Right lobe of liver (tissue), 4 donors: ENCODE results near the gene PPM1H.

Experiments
- POLR2A ChIP-seq: fragments of 450-650 bp; IDR thresholded peaks from one replicate; pipeline ENCODE4 v1.6.1; 2017; ENCODE audit warnings: antibody characterized with exemption, mild to moderate bottlenecking
- TF ChIP-seq, protein P1 (sequence below), 4 donors: fragments of 200-600 bp in 3 of 4; fragments of 450-650 bp in 1 of 4; IDR thresholded peaks; one replicate each; pipeline versions ENCODE4 v1.5.1 to v1.8.0; 2016 to 2022; ENCODE audit warnings: antibody characterized with exemption in 4 of 4, mild to moderate bottlenecking in 2 of 4
- donor health status: DM: no; HTN: no; CAD: no.
- donor health status: DM: no; HTN: no; CAD: no.
- donor health status: DM: no; HTN: yes; CAD: no.

DNA sequence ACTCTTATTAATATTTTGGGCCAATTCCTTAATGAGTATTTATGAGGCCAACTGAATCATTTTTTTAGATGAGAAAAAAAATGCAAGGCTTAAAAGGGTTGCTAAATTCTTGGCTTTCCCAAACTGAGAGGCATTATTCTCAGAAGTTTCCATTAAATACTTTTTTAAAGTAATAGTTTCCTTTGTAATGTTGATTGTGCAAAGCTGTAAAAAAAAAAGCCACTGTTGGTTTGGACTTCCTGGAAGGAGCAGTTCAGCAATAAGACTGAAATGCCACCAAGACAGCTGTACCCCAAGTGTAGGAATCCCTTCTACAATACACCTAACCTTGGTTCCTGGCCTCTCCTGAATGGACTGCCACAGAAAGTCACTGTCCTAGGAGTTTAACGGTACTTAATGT, 237.1 kb downstream of the PPM1H start:
- TF ChIP-seq POLR2A: no peak
- TF ChIP-seq, protein P1, sequence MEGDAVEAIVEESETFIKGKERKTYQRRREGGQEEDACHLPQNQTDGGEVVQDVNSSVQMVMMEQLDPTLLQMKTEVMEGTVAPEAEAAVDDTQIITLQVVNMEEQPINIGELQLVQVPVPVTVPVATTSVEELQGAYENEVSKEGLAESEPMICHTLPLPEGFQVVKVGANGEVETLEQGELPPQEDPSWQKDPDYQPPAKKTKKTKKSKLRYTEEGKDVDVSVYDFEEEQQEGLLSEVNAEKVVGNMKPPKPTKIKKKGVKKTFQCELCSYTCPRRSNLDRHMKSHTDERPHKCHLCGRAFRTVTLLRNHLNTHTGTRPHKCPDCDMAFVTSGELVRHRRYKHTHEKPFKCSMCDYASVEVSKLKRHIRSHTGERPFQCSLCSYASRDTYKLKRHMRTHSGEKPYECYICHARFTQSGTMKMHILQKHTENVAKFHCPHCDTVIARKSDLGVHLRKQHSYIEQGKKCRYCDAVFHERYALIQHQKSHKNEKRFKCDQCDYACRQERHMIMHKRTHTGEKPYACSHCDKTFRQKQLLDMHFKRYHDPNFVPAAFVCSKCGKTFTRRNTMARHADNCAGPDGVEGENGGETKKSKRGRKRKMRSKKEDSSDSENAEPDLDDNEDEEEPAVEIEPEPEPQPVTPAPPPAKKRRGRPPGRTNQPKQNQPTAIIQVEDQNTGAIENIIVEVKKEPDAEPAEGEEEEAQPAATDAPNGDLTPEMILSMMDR (IDR thresholded peaks at IDR 0.05): no peak
